HK-2 (cell line): ENCODE results near the gene ATP11B.

Experiments used
- DNase-seq: peaks from one replicate; pipeline ENCODE4 v3.0.0-alpha.2; 2018; ENCODE audit not compliant: unreplicated experiment

The ATP11B gene

GRCh38 chr3:182949688-182950087 lies 156.4 kb downstream of the ATP11B start:
- DNase-seq, result no peak

GRCh38 chr3:182954553-182955235 lies 161.4 kb downstream of the ATP11B start:
- DNase-seq, result no peak

- no peak for DNase-seq
Measured at GRCh38 chr3:182957226-182957625, 163.9 kb downstream of the ATP11B start.

- DNase-seq, result no peak
Measured at GRCh38 chr3:182957676-182958266, 164.5 kb downstream of the ATP11B start.

- DNase-seq, result no peak
Measured at GRCh38 chr3:182959474-182960350, 166.4 kb downstream of the ATP11B start.

GRCh38 chr3:182962166-182962565 lies 168.9 kb downstream of the ATP11B start:
- DNase-seq, result no peak

GRCh38 chr3:182964179-182964578 lies 170.9 kb downstream of the ATP11B start:
- no peak for DNase-seq

- DNase-seq, result no peak
Measured at GRCh38 chr3:182965861-182966366, 172.6 kb downstream of the ATP11B start.

- no peak for DNase-seq
Measured at GRCh38 chr3:182967218-182968204, 174.2 kb downstream of the ATP11B start.

- no peak for DNase-seq
Measured at GRCh38 chr3:182969277-182969676, 176.0 kb downstream of the ATP11B start.

- no peak for DNase-seq
Measured at GRCh38 chr3:182969853-182970252, 176.5 kb downstream of the ATP11B start.

GRCh38 chr3:182970811-182971418 lies 177.6 kb downstream of the ATP11B start:
- DNase-seq, result no peak
